ENCODE results near the gene LST1.

The LST1 gene

DNA sequence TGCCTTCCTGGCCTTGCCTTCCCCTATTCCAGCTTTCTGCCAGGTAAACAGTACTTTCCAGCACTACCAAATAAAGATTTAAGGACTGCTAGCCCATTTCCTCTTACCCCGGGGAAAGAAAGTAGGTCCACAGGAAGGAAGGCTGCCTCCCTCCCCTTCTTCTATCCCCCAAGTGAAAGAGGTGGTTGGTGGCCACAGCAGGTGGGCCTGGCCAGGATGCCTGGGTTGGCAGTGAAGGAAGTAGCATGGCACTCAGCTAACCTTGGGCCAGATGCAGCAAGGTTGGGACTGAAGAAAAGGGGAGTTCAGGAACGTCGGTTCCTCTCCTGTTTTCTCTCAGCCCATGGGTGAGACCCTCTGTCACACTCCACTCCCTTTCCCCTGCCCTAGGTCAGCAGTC is 29.8 kb upstream of the LST1 start:
- TF ChIP-seq POLR2A (IDR thresholded peaks at IDR 0.05; ENCODE audit: low read length) (no peak), GATA1 (IDR thresholded peaks at IDR 0.05; ENCODE audit: low read depth, low read length) (no peak)

DNA sequence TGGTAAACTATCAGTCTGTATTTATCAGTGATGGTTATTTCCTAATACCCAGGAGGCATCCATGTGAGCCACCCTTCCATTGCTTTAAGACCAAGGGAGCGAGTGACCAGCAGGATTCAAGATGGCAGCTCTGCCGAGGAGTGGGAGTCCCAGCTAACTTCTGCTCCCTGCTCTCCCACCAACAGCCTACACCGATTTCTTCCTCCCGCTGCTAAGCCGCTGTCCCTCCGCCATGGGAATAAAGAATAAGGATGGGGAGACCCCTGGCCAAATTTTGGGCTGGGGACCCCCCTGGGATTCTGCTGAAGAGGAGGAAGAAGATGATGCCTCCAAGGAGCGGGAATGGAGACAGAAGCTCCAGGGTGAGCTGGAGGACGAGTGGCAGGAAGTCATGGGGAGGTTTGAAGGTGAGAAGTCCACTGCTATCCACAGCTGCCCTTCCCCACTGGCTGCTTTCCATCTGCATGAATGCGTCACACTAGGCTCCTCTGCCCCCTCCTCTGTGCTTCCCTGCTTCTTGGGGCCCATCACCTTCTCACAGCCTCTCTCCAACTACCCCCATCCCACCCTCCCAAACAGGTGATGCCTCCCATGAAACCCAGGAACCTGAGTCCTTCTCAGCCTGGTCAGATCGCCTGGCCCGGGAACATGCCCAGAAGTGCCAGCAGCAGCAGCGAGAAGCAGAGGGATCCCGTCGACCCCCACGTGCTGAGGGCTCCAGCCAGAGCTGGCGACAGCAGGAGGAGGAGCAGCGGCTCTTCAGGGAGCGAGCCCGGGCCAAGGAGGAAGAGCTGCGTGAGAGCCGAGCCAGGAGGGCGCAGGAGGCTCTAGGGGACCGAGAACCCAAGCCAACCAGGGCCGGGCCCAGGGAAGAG is 28.4 kb upstream of the LST1 start:
- DNase-seq = no peak

More for the DNA sequence above, 29.8 kb upstream of the LST1 start:
- DNase-seq = no peak

DNA sequence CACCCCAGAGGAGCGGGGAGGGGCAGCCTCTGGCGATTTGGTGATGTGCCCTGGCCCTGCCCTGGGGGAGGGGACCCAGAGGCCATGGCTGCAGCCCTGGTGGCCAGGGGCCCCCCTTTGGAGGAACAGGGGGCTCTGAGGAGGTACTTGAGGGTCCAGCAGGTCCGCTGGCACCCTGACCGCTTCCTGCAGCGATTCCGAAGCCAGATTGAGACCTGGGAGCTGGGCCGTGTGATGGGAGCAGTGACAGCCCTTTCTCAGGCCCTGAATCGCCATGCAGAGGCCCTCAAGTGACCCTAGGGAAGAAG is 27.8 kb upstream of the LST1 start:
- TF ChIP-seq GATA1 (IDR thresholded peaks at IDR 0.05; ENCODE audit: low read depth, low read length) = no peak
- TF ChIP-seq POLR2A (IDR thresholded peaks at IDR 0.05; ENCODE audit: low read length) = no peak
- no peak for DNase-seq

More for the DNA sequence above, 28.4 kb upstream of the LST1 start:
- TF ChIP-seq GATA1 (IDR thresholded peaks at IDR 0.05; ENCODE audit: low read depth, low read length) (no peak), POLR2A (IDR thresholded peaks at IDR 0.05; ENCODE audit: low read length) (no peak)

DNA sequence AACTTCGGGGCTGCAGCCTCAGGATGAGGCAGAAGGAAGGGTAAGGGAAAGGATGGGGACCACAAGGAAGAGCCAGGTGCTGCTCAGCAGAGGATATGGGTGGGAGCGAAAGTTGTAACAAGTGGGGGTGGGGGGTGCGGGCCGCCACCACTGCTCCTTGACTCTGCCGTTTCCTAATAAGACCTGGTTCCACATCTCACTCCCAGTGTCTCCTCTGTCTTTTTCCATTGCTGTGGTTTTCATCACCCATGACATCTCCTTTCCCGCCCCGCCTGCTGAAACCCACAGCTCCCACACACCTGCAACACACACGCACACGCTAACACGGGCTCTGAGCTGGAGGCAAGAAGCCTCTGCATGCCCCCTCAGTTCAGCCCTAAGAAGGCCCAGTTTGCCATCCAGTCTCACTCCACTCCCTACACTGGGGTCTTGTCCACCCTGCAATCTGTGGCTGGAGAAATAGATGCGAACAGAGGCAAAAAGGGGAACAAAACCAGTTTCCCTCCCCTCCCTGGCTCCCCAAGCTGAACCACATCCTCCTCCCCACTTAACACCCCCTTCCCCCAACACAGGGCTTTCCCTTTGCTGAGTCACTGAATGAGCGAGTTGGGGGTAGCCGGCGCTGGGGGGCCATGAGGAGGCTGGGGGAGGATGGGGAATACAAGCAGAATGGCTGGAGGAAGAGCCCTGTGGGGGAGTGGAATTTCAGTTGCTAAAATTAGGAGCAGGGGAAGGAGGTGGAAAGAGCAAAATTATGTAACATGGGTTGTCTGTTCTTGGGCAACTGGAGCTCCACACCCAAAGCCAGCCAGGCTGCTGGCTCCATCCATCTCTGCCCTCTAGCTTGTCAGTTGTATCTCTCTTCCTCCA is 27.2 kb upstream of the LST1 start:
- peak in 1 of 2 experiments; percentile 43 for DNase-seq
- TF ChIP-seq GATA1 (IDR thresholded peaks at IDR 0.05; ENCODE audit: low read depth, low read length) (no peak), POLR2A (IDR thresholded peaks at IDR 0.05; ENCODE audit: low read length) (no peak)

- DNase-seq = no peak
- no peak for TF ChIP-seq GATA1 (IDR thresholded peaks at IDR 0.05; ENCODE audit: low read depth, low read length)
- no peak for TF ChIP-seq POLR2A (IDR thresholded peaks at IDR 0.05; ENCODE audit: low read length)
These were observed 26.5 kb upstream of the LST1 start for GRCh38 chr6:31559606-31559957.

DNA sequence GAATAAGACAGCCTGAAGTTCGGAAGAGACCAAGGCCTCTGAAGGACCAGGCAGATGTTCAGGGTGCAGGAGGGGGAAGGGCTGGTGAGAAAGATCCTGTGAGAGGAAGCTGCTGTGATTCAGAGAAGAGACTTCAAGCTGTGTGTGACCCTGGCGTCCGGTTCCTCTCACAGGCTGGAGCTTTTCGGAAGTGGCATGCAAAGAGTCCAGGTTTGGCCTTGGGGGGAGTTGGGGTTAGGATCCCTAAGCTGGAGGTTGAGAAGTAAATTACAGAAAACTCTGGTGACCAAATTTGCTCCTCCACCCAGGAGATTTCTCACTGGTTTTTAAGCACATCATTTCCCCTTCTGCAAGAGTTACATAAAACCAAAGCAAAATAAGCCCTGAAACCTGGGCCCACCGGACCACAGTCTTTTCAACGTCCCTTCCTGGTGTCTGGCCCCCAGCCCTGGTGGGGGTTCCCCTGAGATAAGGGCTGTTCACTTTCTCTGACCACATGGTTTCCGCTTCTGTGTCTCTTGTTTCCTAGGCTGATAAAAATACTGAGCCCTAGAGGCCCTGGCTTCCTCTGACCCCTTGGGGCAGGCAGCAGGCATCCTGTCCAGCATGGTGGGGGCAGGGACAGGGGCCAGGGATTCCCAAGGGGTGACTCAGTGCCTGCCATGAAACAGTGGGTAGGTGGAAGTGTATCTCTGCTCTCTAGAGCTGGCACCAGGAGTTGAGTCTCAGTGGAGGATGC is 25.9 kb upstream of the LST1 start:
- no peak for TF ChIP-seq GATA1 (IDR thresholded peaks at IDR 0.05; ENCODE audit: low read depth, low read length)
- TF ChIP-seq POLR2A (IDR thresholded peaks at IDR 0.05; ENCODE audit: low read length) = no peak
- no peak for DNase-seq

- no peak for TF ChIP-seq POLR2A (IDR thresholded peaks at IDR 0.05; ENCODE audit: low read length)
- no peak for TF ChIP-seq GATA1 (IDR thresholded peaks at IDR 0.05; ENCODE audit: low read depth, low read length)
- no peak for DNase-seq
These were observed 25.4 kb upstream of the LST1 start for GRCh38 chr6:31560697-31561058.

GRCh38 chr6:31567531-31568370 is 18.3 kb upstream of the LST1 start:
- TF ChIP-seq GATA1 (IDR thresholded peaks at IDR 0.05; ENCODE audit: low read depth, low read length) = no peak
- TF ChIP-seq POLR2A (IDR thresholded peaks at IDR 0.05; ENCODE audit: low read length) = no peak
- no peak for DNase-seq

DNA sequence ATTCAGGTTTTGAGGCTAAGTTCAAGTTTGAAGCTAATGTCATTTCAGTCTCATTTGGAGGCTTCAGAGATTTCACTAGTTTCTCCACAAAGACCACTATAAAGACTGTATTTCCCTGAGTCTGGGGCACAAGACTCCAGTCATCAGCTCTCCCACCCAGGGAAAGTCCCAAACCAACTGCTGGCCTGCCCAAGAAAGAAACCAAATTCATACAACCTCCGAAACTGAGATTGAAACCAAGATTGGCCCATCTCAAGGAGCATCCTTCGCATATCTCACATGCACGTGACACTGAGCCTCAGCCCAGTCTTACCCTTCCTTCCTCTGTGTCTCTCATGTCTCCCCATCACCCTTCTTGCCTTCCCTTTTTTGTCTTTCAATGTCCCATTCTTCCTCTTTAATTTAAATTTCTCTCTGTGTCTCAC is 17.5 kb upstream of the LST1 start:
- DNase-seq = no peak
- TF ChIP-seq POLR2A (IDR thresholded peaks at IDR 0.05; ENCODE audit: low read length) = no peak
- TF ChIP-seq GATA1 (IDR thresholded peaks at IDR 0.05; ENCODE audit: low read depth, low read length) = no peak

DNA sequence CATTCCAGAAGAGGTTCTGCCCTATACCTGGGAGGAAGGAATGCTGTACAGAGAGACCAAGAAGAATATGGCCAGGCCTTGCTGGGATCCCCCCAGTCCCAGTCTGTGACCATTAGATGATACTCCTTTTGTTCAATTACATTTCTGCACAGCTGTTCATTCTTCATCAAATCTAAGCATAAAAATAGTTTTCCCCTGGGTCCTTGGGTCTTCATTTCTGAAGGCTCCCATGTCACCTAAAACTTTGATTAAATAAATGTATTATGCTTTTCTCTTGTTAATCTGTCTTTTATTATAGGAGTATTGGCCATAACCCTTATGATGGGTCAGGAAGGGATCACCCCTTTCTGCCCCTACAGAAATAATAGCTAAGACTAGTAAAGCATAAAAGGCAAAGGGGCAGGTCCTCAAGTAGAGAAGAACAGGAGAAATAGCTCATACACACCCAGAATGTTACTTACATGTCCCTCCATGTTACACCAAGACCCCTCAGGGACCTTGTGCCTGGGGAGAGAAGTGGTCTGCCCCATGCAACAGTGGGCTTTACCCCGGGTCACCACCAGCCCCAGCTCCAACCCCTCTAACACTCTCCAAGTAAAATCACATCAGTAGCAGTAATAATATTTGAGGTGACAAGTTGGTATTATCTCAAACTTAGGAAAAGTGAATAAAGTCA is 16.1 kb upstream of the LST1 start:
- no peak for DNase-seq
- TF ChIP-seq GATA1 (IDR thresholded peaks at IDR 0.05; ENCODE audit: low read depth, low read length) = no peak
- TF ChIP-seq POLR2A (IDR thresholded peaks at IDR 0.05; ENCODE audit: low read length) = no peak

DNA sequence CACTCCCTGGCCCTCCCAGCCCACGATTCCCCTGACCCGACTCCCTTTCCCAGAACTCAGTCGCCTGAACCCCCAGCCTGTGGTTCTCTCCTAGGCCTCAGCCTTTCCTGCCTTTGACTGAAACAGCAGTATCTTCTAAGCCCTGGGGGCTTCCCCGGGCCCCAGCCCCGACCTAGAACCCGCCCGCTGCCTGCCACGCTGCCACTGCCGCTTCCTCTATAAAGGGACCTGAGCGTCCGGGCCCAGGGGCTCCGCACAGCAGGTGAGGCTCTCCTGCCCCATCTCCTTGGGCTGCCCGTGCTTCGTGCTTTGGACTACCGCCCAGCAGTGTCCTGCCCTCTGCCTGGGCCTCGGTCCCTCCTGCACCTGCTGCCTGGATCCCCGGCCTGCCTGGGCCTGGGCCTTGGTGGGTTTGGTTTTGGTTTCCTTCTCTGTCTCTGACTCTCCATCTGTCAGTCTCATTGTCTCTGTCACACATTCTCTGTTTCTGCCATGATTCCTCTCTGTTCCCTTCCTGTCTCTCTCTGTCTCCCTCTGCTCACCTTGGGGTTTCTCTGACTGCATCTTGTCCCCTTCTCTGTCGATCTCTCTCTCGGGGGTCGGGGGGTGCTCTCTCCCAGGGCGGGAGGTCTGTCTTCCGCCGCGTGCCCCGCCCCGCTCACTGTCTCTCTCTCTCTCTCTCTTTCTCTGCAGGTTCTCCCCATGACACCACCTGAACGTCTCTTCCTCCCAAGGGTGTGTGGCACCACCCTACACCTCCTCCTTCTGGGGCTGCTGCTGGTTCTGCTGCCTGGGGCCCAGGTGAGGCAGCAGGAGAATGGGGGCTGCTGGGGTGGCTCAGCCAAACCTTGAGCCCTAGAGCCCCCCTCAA is 13.8 kb upstream of the LST1 start, which contains the start of gene LTA:
Gene LTA (plus strand): TSS at position 249 of the 871 bp plus-strand sequence. CDS start 454 bp downstream, at position 703.
- no peak for DNase-seq
- TF ChIP-seq POLR2A (IDR thresholded peaks at IDR 0.05; ENCODE audit: low read length) = no peak
- TF ChIP-seq GATA1 (IDR thresholded peaks at IDR 0.05; ENCODE audit: low read depth, low read length) = no peak

All from erythroblast (primary cell).